WTC11 (cell line): Measurements from ENCODE around the gene VEGFC.

Experiments
- CTCF ChIP-seq: fragments of 200-600 bp; IDR thresholded peaks from 2 replicates; pipeline ENCODE4 v1.8.0; 2022; ENCODE audit warnings: antibody characterized with exemption
- JUN ChIP-seq: sonication (generic); formaldehyde crosslinking; IDR thresholded peaks from 2 replicates; pipeline ENCODE4 v1.8.0; 2023; ENCODE audit warnings: mild to moderate bottlenecking, missing genetic modification reagents
- SP1 ChIP-seq: sonication (generic); formaldehyde crosslinking; conservative IDR thresholded peaks from 2 replicates; pipeline ENCODE4 v1.8.1; 2022; ENCODE audit warnings: missing genetic modification reagents
- TP53 ChIP-seq: sonication (generic); formaldehyde crosslinking; IDR thresholded peaks from 2 replicates; pipeline ENCODE4 v1.8.1; 2023; ENCODE audit warnings: mild to moderate bottlenecking, missing genetic modification reagents
- ZNF263 ChIP-seq: sonication (generic); formaldehyde crosslinking; IDR thresholded peaks from 2 replicates; pipeline ENCODE4 v1.8.1; 2022; ENCODE audit warnings: low read depth, mild to moderate bottlenecking, moderate library complexity, missing genetic modification reagents
- TF ChIP-seq, protein P1 (sequence below): sonication (generic); formaldehyde crosslinking; IDR thresholded peaks from 2 replicates; pipeline ENCODE4 v1.8.1; 2023; ENCODE audit warnings: mild to moderate bottlenecking, missing genetic modification reagents, moderate library complexity

DNA sequence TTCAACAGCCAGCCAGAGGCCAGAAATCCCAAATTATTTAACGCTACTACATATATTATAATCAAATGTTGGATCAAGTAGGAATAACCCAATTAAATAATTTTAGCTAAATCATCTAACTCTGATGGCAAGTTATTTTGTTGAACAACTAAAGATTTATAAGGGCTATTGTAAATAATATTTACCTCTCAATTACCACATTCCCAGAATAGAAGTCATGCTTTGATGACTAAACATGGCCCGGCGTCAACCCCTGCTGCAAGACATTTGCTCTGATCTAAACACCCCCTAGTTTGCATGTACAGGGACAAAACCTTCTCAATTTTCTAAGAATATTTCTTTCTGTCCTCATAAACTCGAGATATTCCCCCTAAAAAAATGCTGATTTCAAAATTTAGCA, 14.2 kb downstream of the VEGFC start:
- no peak for TF ChIP-seq CTCF
- TF ChIP-seq, protein P1, sequence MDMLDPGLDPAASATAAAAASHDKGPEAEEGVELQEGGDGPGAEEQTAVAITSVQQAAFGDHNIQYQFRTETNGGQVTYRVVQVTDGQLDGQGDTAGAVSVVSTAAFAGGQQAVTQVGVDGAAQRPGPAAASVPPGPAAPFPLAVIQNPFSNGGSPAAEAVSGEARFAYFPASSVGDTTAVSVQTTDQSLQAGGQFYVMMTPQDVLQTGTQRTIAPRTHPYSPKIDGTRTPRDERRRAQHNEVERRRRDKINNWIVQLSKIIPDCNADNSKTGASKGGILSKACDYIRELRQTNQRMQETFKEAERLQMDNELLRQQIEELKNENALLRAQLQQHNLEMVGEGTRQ: no peak
- TF ChIP-seq JUN (CRISPR knock-in tag): no peak
- no peak for TF ChIP-seq SP1 (CRISPR knock-in tag)
- TF ChIP-seq ZNF263: no peak
- no peak for TF ChIP-seq TP53 (CRISPR knock-in tag)
